Islet of Langerhans (tissue), 1 donor: Measurements from ENCODE around the gene IP6K2.

Source experiments
- FAIRE-seq: peaks from one replicate; lab custom pipeline; 2011; peaks lifted over from hg19 to GRCh38; lab: Jason Lieb, UNC

Gene IP6K2

GRCh38 chr3:48688737-48689075, 28.3 kb downstream of the IP6K2 start:
- no peak for FAIRE-seq

- FAIRE-seq: no peak
These were observed 28.8 kb downstream of the IP6K2 start for GRCh38 chr3:48688032-48688736.

- no peak for FAIRE-seq
These were observed 29.8 kb downstream of the IP6K2 start for GRCh38 chr3:48687220-48687678.

GRCh38 chr3:48686538-48687219, 30.3 kb downstream of the IP6K2 start:
- FAIRE-seq: no peak

- no peak for FAIRE-seq
These were observed 31.2 kb downstream of the IP6K2 start, which contains the start of gene NCKIPSD for GRCh38 chr3:48685603-48686511. Gene NCKIPSD, minus strand, starts transcription at chr3:48685915. Its CDS starts 108 bp downstream, at chr3:48685807.

- FAIRE-seq: no peak
These were observed 31.8 kb downstream of the IP6K2 start for GRCh38 chr3:48685293-48685602.

- FAIRE-seq: no peak
These were observed 32.4 kb downstream of the IP6K2 start for GRCh38 chr3:48684480-48685143.

GRCh38 chr3:48684054-48684349, 33.0 kb downstream of the IP6K2 start:
- no peak for FAIRE-seq

- no peak for FAIRE-seq
These were observed 34.2 kb downstream of the IP6K2 start for GRCh38 chr3:48682786-48683185.

- no peak for FAIRE-seq
These were observed 34.9 kb downstream of the IP6K2 start for GRCh38 chr3:48681974-48682610.

GRCh38 chr3:48681541-48681880, 35.5 kb downstream of the IP6K2 start:
- no peak for FAIRE-seq

- FAIRE-seq: no peak
These were observed 36.0 kb downstream of the IP6K2 start for GRCh38 chr3:48680811-48681540.

GRCh38 chr3:48679411-48680391, 37.3 kb downstream of the IP6K2 start:
- no peak for FAIRE-seq

- no peak for FAIRE-seq
These were observed 38.2 kb downstream of the IP6K2 start for GRCh38 chr3:48678566-48679380.

- FAIRE-seq: no peak
These were observed 39.0 kb downstream of the IP6K2 start for GRCh38 chr3:48678056-48678455.

- FAIRE-seq: no peak
These were observed 42.5 kb downstream of the IP6K2 start for GRCh38 chr3:48674505-48674904.

GRCh38 chr3:48672522-48672921, 44.5 kb downstream of the IP6K2 start:
- no peak for FAIRE-seq

GRCh38 chr3:48664929-48665328, 52.1 kb downstream of the IP6K2 start:
- FAIRE-seq: no peak

GRCh38 chr3:48664313-48664644, 52.7 kb downstream of the IP6K2 start:
- no peak for FAIRE-seq
